NCI-H1105 treated with DMSO at 0.1 percent for 48 hours (cell line): ENCODE results near the gene PPP1CA.

Experiments used
- DNase-seq: peaks from one replicate; lab custom pipeline; 2025; lab: John Stamatoyannopoulos, UW

The PPP1CA gene

DNA sequence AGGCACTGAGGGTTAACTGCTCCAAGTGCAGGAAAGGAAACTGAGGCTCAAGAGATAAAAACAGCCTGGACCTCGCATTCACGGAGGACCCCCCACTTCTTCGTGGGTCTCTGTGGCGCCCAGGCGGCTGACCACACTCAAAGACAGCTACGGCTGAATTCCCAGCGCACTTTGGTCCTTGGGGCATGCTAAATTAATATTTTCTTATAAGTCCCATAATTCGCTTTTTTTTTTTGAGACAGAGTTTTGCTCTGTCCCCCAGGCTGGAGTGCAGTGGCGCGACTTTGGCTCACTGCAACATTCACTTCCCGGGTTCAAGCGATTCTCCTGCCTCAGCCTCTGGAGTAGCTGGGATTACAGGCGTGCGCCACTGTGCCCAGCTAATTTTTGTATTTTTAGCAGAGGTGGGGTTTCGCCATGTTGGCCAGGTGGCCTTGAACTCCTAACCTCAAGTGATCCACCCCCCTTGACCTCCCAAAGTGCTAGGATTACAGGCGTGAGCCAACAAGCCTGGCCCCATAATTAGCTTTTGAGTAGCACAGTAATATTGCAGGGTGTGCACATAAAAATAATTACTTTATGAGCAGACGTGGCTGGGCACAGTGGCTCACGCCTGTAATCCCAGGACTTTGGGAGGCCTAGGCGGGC is 658 bp upstream of the PPP1CA start:
- peak; percentile 52 for DNase-seq

DNA sequence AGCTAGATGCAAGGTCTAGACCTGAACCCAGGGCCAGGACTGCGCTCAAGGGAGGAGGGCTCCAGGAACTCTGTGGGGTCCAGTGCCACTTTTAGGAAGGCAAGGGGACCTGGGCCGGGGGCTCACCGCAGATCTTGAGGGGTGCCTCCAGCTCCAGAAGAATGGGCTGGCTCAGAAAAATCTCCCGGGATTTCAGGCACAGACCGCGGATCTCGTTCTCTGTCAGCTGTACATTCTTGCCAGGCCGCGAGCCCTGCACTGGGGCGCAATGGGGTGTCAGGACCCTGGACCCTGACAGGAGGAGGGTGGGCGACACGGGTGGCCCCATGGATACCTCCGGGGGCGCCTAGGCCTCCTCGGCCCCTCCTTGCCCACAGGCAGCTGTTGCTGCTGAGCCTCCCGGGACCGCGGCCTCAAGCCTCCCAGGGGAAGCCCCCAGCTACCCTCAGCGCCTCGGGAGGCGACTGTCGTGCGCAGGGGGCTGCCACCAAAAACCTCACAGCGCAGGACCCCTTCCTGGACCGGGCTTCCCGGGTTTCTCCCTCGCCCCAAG is 640 bp downstream of the PPP1CA start:
- DNase-seq = no peak

GRCh38 chr11:67400251-67400941 is 1.3 kb downstream of the PPP1CA start:
- no peak for DNase-seq

DNA sequence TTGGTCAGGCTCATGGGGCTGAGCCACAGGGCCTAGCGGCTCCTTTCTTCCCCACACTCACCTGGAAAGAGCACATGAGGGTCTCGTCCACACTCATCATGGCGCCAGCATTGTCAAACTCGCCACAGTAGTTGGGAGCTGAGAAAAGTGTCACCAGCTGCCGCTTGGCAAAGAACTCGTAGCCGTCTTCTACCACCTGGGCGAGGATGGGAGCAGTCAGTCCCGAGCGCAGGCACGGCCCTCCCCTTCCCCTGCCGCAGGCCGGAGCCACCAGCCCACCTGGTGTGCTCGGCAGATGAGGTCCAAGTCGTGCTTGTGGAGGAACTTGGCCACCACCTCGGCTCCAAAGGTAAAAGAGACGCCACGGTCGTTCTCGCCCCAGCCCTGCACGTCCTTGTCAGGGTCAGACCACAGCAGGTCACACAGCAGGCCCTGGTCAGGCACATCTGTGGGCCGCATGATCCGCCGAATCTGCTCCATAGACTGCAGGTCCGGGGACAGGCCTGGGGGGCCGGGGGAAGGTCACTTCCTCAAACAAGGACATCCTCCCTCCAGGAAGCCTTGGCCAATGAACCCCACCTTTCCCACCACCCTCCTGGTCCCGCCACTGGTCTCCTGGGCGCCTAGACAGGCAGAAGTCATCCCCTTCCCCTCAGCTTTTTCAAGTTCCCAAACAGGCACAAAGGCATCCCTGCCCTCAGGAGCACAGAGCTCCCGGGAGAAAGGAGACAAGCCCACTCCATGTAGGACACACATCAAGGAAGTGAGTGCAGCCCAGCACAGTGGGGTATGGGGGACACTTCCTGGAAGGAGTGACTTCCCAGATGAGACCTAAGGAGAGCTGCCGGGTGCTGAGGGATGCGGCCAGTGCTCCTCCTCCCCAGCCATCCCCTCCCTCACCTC is 2.7 kb downstream of the PPP1CA start:
- no peak for DNase-seq

DNA sequence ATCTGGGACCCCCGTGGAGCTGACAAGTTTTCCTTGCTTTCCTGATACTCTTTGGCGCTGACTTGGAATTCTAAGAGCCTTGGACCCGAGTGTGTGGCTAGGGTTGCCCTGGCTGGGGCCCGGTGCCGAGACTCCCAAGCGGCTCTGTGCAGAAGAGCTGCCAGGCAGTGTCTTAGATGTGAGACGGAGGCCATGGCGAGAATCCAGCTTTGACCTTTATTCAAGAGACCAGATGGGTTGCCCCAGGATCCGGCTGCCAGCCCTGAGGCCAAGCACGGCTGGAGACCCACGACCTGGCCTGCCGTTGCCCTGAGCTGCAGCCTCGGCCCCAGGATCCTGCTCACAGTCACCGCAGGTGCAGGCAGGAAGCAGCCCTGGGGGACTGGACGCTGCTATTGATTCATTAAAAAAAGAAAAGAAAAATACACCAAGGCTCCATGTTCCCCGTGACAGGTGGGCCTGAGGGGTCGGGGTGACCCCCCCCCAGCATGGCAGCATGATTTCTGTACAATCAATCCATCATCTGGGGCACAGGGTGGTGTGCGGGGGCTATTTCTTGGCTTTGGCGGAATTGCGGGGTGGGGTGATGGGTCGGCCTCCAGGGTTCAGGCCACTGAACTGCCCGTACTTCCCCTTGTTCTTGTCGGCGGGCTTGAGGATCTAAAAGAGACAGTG is 3.5 kb downstream of the PPP1CA start:
- DNase-seq = no peak

GRCh38 chr11:67397536-67397935 is 4.1 kb downstream of the PPP1CA start:
- DNase-seq = no peak

DNA sequence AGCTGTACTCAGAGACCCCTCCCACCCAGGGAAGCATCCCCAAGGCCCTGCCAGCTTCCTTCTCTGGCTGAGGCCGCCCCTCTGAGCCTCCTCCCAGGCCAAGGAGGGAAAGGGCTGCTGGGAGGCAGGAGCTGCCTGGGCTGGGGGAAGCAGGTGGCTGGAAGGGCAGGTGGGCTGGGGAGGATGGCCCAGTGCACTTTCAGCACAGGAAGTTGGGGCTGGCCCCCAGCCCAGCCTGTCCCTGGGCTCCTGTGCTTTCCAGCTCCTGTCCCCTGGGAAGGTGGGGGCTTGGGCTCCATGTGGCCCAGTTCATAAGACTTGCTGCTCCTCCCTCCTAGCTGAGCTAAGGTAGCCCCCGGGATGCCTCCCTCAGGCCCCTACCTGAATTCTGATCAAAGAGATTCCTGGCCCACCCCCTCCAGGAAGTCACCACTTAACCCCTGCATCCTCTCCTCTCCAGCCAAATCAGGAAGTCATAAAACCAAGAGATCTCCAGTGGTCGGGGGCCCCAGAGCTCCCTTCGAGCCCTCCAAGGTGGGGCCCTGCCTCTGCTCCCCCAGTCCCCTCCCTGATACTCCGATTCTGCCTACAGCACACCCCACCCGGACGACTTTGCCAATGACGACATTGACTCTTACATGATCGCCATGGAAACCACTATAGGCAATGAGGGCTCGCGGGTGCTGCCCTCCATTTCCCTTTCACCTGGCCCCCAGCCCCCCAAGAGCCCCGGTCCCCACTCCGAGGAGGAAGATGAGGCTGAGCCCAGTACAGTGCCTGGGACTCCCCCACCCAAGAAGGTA is 4.9 kb downstream of the PPP1CA start:
- no peak for DNase-seq

DNA sequence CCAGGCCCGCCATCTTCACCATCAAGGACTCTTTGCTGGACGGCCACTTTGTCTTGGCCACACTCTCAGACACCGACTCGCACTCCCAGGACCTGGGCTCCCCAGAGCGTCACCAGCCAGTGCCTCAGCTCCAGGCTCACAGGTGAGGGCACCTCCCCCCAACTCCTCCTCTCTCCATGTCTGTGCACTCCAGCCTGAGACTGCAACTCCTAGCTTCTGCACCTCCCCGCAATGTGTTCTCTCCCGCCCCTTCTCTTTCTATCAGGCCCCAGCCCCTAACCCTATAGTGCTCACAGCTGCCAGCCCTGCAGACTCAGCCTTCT is 5.4 kb downstream of the PPP1CA start:
- DNase-seq = no peak

DNA sequence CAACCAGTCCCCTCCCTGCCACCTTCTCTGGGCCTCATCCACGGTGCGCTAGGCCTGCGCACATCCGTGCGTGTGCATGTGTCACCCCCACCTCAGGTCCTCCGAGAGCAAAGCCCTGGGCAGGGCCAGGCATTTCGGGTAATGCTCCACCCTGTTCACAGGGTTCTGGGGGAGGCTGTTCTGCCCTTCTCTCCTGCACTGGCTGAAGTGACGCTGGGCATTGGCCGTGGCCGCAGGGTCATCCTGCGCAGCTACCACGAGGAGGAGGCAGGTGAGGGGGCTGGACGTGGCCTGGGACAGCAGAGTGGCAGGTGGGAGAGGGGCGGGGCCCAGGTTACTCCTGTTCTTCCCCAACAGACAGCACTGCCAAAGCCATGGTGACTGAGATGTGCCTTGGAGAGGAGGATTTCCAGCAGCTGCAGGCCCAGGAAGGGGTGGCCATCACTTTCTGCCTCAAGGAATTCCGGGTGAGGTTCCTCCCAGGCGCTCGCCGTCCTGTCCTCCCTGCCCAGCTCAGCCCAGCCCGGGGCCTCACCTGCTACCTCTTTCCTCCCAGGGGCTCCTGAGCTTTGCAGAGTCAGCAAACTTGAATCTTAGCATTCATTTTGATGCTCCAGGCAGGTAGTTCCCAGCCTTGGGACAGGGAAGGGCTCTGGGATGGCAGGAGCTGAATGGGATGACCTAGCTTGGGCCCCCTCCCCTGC is 6.0 kb downstream of the PPP1CA start:
- DNase-seq = no peak

DNA sequence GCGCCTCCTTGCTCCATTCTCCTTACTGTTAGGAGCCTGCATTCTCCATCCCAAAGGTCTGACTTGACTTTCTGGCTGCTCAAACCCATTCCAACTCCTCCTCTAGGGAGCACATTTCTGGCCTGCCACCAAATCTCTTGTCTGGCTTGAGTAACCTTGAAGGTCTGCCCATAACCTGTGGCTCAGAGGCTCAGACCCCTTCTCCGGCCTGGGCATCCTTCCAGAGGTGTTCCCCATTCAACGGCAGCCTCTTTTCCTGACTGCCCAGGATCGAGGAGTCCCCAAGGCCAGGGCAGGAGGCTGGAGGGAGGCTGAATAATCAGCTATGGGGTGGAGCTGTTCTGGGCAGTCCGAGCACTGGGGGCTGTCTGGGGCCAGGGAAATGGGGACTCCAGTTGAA is 7.7 kb downstream of the PPP1CA start:
- no peak for DNase-seq

DNA sequence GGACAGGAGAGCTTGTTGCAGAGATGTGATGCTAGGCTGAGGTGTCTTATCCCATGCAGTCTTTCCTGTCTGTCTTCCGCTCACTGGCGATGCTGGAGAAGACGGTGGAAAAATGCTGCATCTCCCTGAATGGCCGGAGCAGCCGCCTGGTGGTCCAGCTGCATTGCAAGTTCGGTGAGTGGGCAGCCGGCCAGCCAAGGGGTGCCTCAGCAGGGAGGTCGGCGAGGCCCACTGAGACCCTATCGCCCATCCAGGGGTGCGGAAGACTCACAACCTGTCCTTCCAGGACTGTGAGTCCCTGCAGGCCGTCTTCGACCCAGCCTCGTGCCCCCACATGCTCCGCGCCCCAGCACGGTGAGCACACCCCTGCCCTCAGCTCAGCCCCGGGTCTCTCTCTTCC is 8.2 kb downstream of the PPP1CA start:
- no peak for DNase-seq

DNA sequence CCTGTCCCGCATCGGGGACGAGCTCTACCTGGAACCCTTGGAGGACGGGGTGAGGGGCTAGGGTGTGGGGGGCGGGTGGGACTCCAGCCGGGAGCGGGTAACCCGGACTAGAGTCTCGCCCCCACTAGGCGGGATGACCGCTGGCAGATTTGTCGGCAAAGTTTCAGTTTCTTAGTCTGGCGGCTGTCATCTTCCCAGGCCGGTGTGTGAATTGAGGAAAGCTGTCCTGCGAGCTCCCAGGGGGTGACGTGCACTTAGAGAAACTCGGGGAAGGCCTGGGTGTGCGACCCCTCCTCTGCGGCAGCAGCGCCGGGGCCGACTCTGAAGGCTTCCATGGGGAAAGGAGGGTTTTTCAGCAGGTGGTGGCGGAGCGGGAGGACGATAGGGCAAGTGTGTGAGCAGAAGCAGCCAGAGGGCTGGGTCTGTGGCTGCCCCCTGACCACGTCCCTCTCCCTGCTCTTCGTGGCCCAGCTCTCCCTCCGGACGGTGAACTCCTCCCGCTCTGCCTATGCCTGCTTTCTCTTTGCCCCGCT is 9.4 kb downstream of the PPP1CA start:
- no peak for DNase-seq

DNA sequence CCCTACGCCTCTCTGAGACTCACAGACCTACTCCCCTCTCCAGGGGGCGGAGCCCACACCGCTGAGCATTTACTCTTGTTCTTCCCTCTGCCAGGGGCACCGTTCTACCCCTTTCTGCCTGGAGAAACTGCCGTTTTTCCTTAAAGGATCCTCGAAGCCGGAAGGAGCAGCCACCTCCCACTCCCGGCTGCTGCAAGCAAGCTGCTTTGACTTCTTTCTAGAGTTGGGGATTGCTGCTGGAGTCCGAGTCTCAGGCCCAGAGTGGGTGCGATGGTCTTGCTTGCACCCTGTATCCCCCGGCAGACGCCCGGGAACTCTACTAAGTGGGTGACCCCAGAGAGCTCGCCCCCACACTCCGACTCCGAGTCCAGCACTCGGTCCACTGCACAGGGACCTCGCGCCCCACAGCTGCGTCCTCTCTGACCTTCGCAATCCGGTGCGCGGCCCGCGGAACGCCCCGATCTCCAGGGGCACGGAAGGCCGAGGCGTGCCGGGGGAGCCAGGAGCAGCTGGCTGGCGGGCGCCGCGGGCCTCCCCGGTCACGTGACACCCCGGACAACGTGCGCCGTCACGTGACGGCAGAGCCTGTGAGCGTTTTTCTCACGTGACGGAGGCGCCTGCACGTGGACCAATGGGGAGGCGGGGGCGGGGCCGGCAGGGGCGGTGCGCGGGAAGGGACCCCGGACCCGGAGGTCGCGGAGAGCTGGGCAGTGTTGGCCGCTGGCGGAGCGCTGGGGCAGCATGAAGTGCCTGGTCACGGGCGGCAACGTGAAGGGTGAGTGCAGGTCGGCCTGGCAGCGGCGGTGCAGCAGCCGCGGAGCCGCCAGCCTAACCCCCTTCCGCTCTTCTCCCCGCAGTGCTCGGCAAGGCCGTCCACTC is 10.1 kb downstream of the PPP1CA start, which contains the start of gene RAD9A:
RAD9A (plus strand) TSS at position 683 of the 879 bp plus-strand sequence; CDS start at position 742, 59 bp downstream.
- peak; percentile 95 for DNase-seq

GRCh38 chr11:67390947-67391303 is 10.7 kb downstream of the PPP1CA start:
- DNase-seq = no peak

- peak; percentile 33 for DNase-seq
These were observed 12.2 kb downstream of the PPP1CA start for GRCh38 chr11:67389477-67389876.

DNA sequence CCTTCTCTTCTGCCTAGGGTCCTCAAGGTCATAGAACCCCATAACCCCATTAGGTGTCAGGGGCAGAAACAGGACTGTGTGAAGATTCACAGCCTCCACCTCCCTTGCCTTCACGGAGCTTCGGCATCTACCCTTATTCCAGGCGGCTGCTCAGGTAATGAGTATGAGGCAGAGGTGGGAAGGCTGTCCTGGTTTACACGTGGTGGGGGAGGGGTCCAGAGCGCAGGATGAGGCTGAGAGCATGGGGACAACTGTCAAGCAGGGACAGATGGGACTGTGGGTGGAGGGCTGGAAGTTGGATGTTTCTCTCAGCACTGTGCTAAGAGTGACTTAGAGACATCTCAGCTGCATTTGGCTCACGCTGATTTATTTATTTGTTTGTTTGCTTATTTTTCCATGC is 14.1 kb downstream of the PPP1CA start:
- DNase-seq = no peak

DNA sequence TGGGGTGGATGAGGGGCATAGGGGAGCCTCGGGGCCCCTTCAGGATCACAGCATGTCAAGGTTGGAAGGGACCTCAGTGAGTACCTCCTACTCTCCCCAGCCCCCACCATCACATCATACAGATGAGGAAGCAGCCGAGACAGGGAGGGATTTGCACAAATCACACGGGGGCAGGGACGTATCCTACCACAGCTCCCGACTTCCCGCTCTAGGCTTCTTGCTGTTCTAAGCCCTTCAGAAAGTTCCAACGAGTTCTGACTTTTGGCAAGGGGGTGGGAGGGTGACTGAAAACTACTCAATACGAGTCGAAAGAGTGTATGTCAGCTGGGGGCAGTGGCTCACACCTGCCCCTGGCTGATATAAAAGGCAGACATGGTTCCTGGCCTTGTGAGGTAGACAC is 14.6 kb downstream of the PPP1CA start:
- DNase-seq = no peak

- DNase-seq = peak; percentile 65
These were observed 16.7 kb downstream of the PPP1CA start for GRCh38 chr11:67384851-67385366.
